ENCODE data around the gene FAM161B.
A peak's percentile ranks its signal among the peaks of the same experiment; 100 is the strongest.
"Not testable (repeated sequence)": the region's sequence is repeated elsewhere in the genome, so short reads cannot be mapped to it uniquely, and the experiment has no call there.

FAM161B gene

GRCh38 chr14:73944432-73945158 lies 5.3 kb downstream of the FAM161B start:
- FAIRE-seq: no peak
- no peak for DNase-seq (ENCODE audit: low spot score)

GRCh38 chr14:73943083-73943482 lies 6.8 kb downstream of the FAM161B start:
- DNase-seq (ENCODE audit: low spot score): no peak
- FAIRE-seq: peak; percentile 52

- DNase-seq (ENCODE audit: low spot score) (no peak), FAIRE-seq (no peak)
These were observed 7.7 kb downstream of the FAM161B start for GRCh38 chr14:73942180-73942579.

GRCh38 chr14:73937012-73937411 lies 12.9 kb downstream of the FAM161B start:
- DNase-seq (ENCODE audit: low spot score) (no peak), FAIRE-seq (peak; percentile 13)

GRCh38 chr14:73936548-73936947 lies 13.3 kb downstream of the FAM161B start:
- DNase-seq (ENCODE audit: low spot score): no peak
- peak; percentile 58 for FAIRE-seq

- DNase-seq (ENCODE audit: low spot score): peak; percentile 65
- FAIRE-seq: peak; percentile 37
These were observed 14.2 kb downstream of the FAM161B start for GRCh38 chr14:73935666-73936065.

- no peak for FAIRE-seq
- DNase-seq (ENCODE audit: low spot score): no peak
These were observed 25.6 kb downstream of the FAM161B start for GRCh38 chr14:73924337-73924736.

- DNase-seq (ENCODE audit: low spot score): not testable (repeated sequence)
These were observed 30.4 kb downstream of the FAM161B start for GRCh38 chr14:73919457-73919856.

GRCh38 chr14:73916324-73916723 lies 33.6 kb downstream of the FAM161B start:
- peak; percentile 46 for FAIRE-seq
- DNase-seq (ENCODE audit: low spot score): no peak

More at GRCh38 chr14:73919457-73919856, 30.4 kb downstream of the FAM161B start:
- FAIRE-seq: not testable (repeated sequence)

GRCh38 chr14:73913256-73913655 lies 36.6 kb downstream of the FAM161B start:
- DNase-seq (ENCODE audit: low spot score) (no peak), FAIRE-seq (peak; percentile 30)

GRCh38 chr14:73909681-73910080 lies 40.2 kb downstream of the FAM161B start:
- DNase-seq (ENCODE audit: low spot score) (no peak), FAIRE-seq (peak; percentile 9)

GRCh38 chr14:73903028-73903427 lies 46.9 kb downstream of the FAM161B start:
- DNase-seq (ENCODE audit: low spot score) (no peak), FAIRE-seq (no peak)

- DNase-seq (ENCODE audit: low spot score) (no peak), FAIRE-seq (no peak)
These were observed 53.4 kb downstream of the FAM161B start for GRCh38 chr14:73896521-73896920.

- peak; percentile 55 for FAIRE-seq
These were observed 54.0 kb downstream of the FAM161B start for GRCh38 chr14:73895939-73896338.

GRCh38 chr14:73894180-73894687 lies 55.7 kb downstream of the FAM161B start:
- DNase-seq (ENCODE audit: low spot score); FAIRE-seq: not testable (repeated sequence)

More at GRCh38 chr14:73895939-73896338, 54.0 kb downstream of the FAM161B start:
- no peak for DNase-seq (ENCODE audit: low spot score)

- FAIRE-seq (no peak), DNase-seq (ENCODE audit: low spot score) (no peak)
These were observed 60.5 kb downstream of the FAM161B start for GRCh38 chr14:73889376-73889775.

GRCh38 chr14:73888971-73889370 lies 60.9 kb downstream of the FAM161B start:
- FAIRE-seq (peak; percentile 35), DNase-seq (ENCODE audit: low spot score) (no peak)

- FAIRE-seq: no peak
- DNase-seq (ENCODE audit: low spot score): no peak
These were observed 61.5 kb downstream of the FAM161B start for GRCh38 chr14:73888460-73888725.

GRCh38 chr14:73887694-73888459 lies 62.0 kb downstream of the FAM161B start:
- no peak for DNase-seq (ENCODE audit: low spot score)

GRCh38 chr14:73887318-73887616 lies 62.6 kb downstream of the FAM161B start:
- DNase-seq (ENCODE audit: low spot score) (no peak), FAIRE-seq (no peak)

More at GRCh38 chr14:73887694-73888459, 62.0 kb downstream of the FAM161B start:
- FAIRE-seq: no peak

GRCh38 chr14:73886449-73887317 lies 63.2 kb downstream of the FAM161B start, which contains the start of gene ZNF410:
Gene ZNF410, plus strand, starts transcription at chr14:73886859. Its CDS starts 5,317 bp downstream, at chr14:73892176.
- FAIRE-seq (peak; percentile 99), DNase-seq (ENCODE audit: low spot score) (peak; percentile 100)
